Common myeloid progenitor, CD34-positive (primary cell): Measurements from ENCODE around the gene CMTM8.

Source experiments
- CTCF ChIA-PET: fragments of 350-600 bp; sonication (Branson Sonifier 250); formaldehyde crosslinking; loops from one replicate; lab custom pipeline; 2021; ENCODE audit warnings: antibody characterized with exemption; lab: Charles Lee
- POLR2A ChIA-PET: fragments of 350-600 bp; sonication (Branson Sonifier 250); formaldehyde crosslinking; loops from one replicate; lab custom pipeline; 2021; ENCODE audit warnings: antibody characterized with exemption; lab: Charles Lee
- DNase-seq, 3 donors: peaks; one replicate each; pipeline versions ENCODE4 v3.0.0 to v3.0.0-alpha.2; 2013
- H3K27ac ChIP-seq, 2 experiments: 1 replicate in 1 of 2; 2 replicates in 1 of 2; pipeline ENCODE4 v1.7.0; 2013; ENCODE audit warnings: inconsistent platforms in 2 of 2, low read length in 2 of 2, mild to moderate bottlenecking in 2 of 2, low read depth in 1 of 2, moderate library complexity in 1 of 2; ENCODE audit not compliant: severe bottlenecking in 2 of 2, insufficient read depth in 1 of 2, poor library complexity in 1 of 2
- H3K27me3 ChIP-seq, 5 experiments: replicated peaks in 2 of 5; 1 replicate in 3 of 5; 2 replicates in 2 of 5; pipeline versions ENCODE4 v1.6.1 to v1.7.0; 2013; ENCODE audit warnings: low read length in 4 of 5, mild to moderate bottlenecking in 2 of 5, moderate library complexity in 2 of 5, inconsistent platforms in 1 of 5; ENCODE audit not compliant: insufficient read depth in 5 of 5, control insufficient read depth in 4 of 5
- H3K36me3 ChIP-seq, 4 experiments: 1 replicate in 2 of 4; 2 replicates in 2 of 4; pipeline versions ENCODE4 v1.6.1 to v1.7.0; 2013; ENCODE audit warnings: low read length in 3 of 4, control low read depth in 1 of 4, mild to moderate bottlenecking in 1 of 4; ENCODE audit not compliant: control insufficient read depth in 4 of 4, insufficient read depth in 4 of 4
- H3K4me1 ChIP-seq, 4 experiments: 1 replicate in 3 of 4; 2 replicates in 1 of 4; pipeline versions ENCODE4 v1.6.1 to v1.7.1; 2013; ENCODE audit warnings: low read length in 3 of 4, mild to moderate bottlenecking in 3 of 4, control low read depth in 1 of 4, inconsistent platforms in 1 of 4, moderate library complexity in 1 of 4; ENCODE audit not compliant: control insufficient read depth in 4 of 4, insufficient read depth in 4 of 4; ENCODE audit errors: control extremely low read depth in 1 of 4
- H3K4me3 ChIP-seq, 7 experiments: 1 replicate in 4 of 7; 2 replicates in 3 of 7; pipeline versions ENCODE4 v1.5.1 to v1.7.0; 2013; ENCODE audit warnings: mild to moderate bottlenecking in 7 of 7, low read length in 6 of 7, moderate library complexity in 6 of 7, inconsistent platforms in 2 of 7, low read depth in 2 of 7, control low read depth in 1 of 7; ENCODE audit not compliant: insufficient read depth in 4 of 7, control insufficient read depth in 1 of 7; ENCODE audit errors: extremely low read depth in 1 of 7
- H3K9me3 ChIP-seq, 5 experiments: 1 replicate in 4 of 5; 2 replicates in 1 of 5; pipeline versions ENCODE4 v1.6.1 to v1.7.1; 2013; ENCODE audit warnings: low read length in 4 of 5, mild to moderate bottlenecking in 2 of 5, inconsistent platforms in 1 of 5, low read depth in 1 of 5, moderate library complexity in 1 of 5; ENCODE audit not compliant: control insufficient read depth in 4 of 5, insufficient read depth in 2 of 5; ENCODE audit errors: control extremely low read depth in 1 of 5
- WGBS: methylation state at CpG from one replicate; pipeline ENCODE4 v1.1.5; 2013; ENCODE audit not compliant: insufficient coverage; 5-methylcytosine and 5-hydroxymethylcytosine counted together

The CMTM8 gene

GRCh38 chr3:32374788-32375595 is 136.5 kb downstream of the CMTM8 start:
- 86% methylated on average over 9 of the region's 12 CpGs for WGBS
- H3K4me3 ChIP-seq = no peak overlapping the region
- no peak overlapping the region for H3K27ac ChIP-seq
- DNase-seq = peak; percentile 82 to 91 (median 85)
- H3K9me3 ChIP-seq = no peaks in the 10 kb centered on the region
- peaks cover 2 to 7% (median 4%) of the 10 kb centered on the region in 4 experiments for H3K4me1 ChIP-seq
- POLR2A ChIA-PET = no interaction called here
- CTCF ChIA-PET = interaction anchor here (0.6 to 8.1 kb wide), 33 partner anchors 8 to 385 kb away, joined by 3 to 132 read pairs (median 4); partner anchors contain the start of gene CMTM7
- H3K36me3 ChIP-seq = peaks cover 0 to 3% (median 0%) of the 10 kb centered on the region in 4 experiments
- no peaks in the 10 kb centered on the region for H3K27me3 ChIP-seq

GRCh38 chr3:32375596-32375930 is 137.1 kb downstream of the CMTM8 start:
- Histone ChIP-seq H3K27ac (no peak overlapping the region), H3K9me3 (no peaks in the 10 kb centered on the region), H3K36me3 (no peaks in the 10 kb centered on the region), H3K27me3 (no peaks in the 10 kb centered on the region), H3K4me1 (peaks cover 2 to 7% (median 4%) of the 10 kb centered on the region in 4 experiments), H3K4me3 (no peak overlapping the region)
- no peak for DNase-seq
- POLR2A ChIA-PET = no interaction called here
- WGBS = 95% methylated on average over 4 of the region's 5 CpGs
- CTCF ChIA-PET = interaction anchor here (0.6 to 8.1 kb wide), 17 partner anchors 9 to 385 kb away, joined by 3 to 132 read pairs (median 7); partner anchors contain the start of gene CMTM7

GRCh38 chr3:32376115-32376514 is 137.6 kb downstream of the CMTM8 start:
- no peaks in the 10 kb centered on the region for H3K27me3 ChIP-seq
- CTCF ChIA-PET = interaction anchor here (0.7 to 8.1 kb wide), 18 partner anchors 9 to 135 kb away, joined by 3 to 132 read pairs (median 6); partner anchors contain the start of gene CMTM7
- no CpG with 5 or more reads among the region's 2 CpGs for WGBS
- no peak overlapping the region for H3K4me3 ChIP-seq
- no peak overlapping the region for H3K27ac ChIP-seq
- no peaks in the 10 kb centered on the region for H3K9me3 ChIP-seq
- H3K4me1 ChIP-seq = peaks cover 2 to 7% (median 4%) of the 10 kb centered on the region in 4 experiments
- no peaks in the 10 kb centered on the region for H3K36me3 ChIP-seq
- POLR2A ChIA-PET = no interaction called here
- no peak for DNase-seq

GRCh38 chr3:32379831-32380500 is 141.5 kb downstream of the CMTM8 start:
- Histone ChIP-seq H3K27me3 (no peaks in the 10 kb centered on the region), H3K9me3 (no peaks in the 10 kb centered on the region), H3K4me3 (no peak overlapping the region), H3K36me3 (no peaks in the 10 kb centered on the region), H3K27ac (no peak overlapping the region), H3K4me1 (peaks cover 0 to 3% (median under 1%) of the 10 kb centered on the region in 4 experiments)
- no peak for DNase-seq
- ChIA-PET POLR2A (no interaction called here), CTCF (no interaction called here)
- WGBS = 77% methylated on average over 5 of the region's 10 CpGs

GRCh38 chr3:32381922-32382321 is 143.4 kb downstream of the CMTM8 start:
- Histone ChIP-seq H3K4me3 (no peak overlapping the region), H3K4me1 (peaks cover 0 to 8% (median 3%) of the 10 kb centered on the region in 4 experiments), H3K9me3 (no peaks in the 10 kb centered on the region), H3K27ac (no peak overlapping the region), H3K36me3 (no peaks in the 10 kb centered on the region), H3K27me3 (no peaks in the 10 kb centered on the region)
- CTCF ChIA-PET = interaction anchor here (0.7 to 2.4 kb wide), 6 partner anchors 8 to 86 kb away, joined by 3 to 12 read pairs (median 4); no protein-coding TSS in a partner anchor
- POLR2A ChIA-PET = no interaction called here
- 100% methylated on average over 2 of the region's 7 CpGs for WGBS
- DNase-seq = no peak

- DNase-seq = peak in 2 of 3 donors; percentile 78 to 79
- WGBS = 23% methylated on average over 2 of the region's 2 CpGs
- H3K4me1 ChIP-seq = peaks cover 0 to 8% (median 3%) of the 10 kb centered on the region in 4 experiments
- ChIA-PET CTCF (interaction anchor here (0.9 to 2.4 kb wide), 9 partner anchors 8 to 87 kb away, joined by 3 to 12 read pairs (median 5); partner anchors contain the start of gene CMTM7), POLR2A (no interaction called here)
- no peaks in the 10 kb centered on the region for H3K27me3 ChIP-seq
- no peaks in the 10 kb centered on the region for H3K9me3 ChIP-seq
- no peak overlapping the region for H3K27ac ChIP-seq
- no peak overlapping the region for H3K4me3 ChIP-seq
- no peaks in the 10 kb centered on the region for H3K36me3 ChIP-seq
These were observed 144.7 kb downstream of the CMTM8 start for GRCh38 chr3:32383136-32383711.
